Skin epidermis (tissue), 12 donors: ENCODE results near the gene ARHGAP6.
"Not testable (repeated sequence)": the region's sequence is repeated elsewhere in the genome, so short reads cannot be mapped to it uniquely, and the experiment has no call there.

Experiments
- H3K27ac ChIP-seq, 21 experiments: fragments of 200-600 bp; sonication (generic) in 11 of 21; one replicate each; pipeline ENCODE4 v1.5.0; 2020; ENCODE audit warnings: mild to moderate bottlenecking in 3 of 21, inconsistent platforms in 2 of 21, moderate library complexity in 2 of 21
- H3K4me3 ChIP-seq, 7 experiments: fragments of 200-600 bp; sonication (generic) in 2 of 7; one replicate each; pipeline ENCODE4 v1.5.0; 2020; ENCODE audit warnings: inconsistent platforms in 2 of 7, mild to moderate bottlenecking in 2 of 7, moderate library complexity in 1 of 7

The ARHGAP6 gene

GRCh38 chrX:11159149-11159548 is 506.6 kb downstream of the ARHGAP6 start:
- Histone ChIP-seq H3K4me3 (no peak overlapping the region), H3K27ac (no peak overlapping the region)

GRCh38 chrX:11151799-11152559 is 513.7 kb downstream of the ARHGAP6 start:
- no peak overlapping the region for H3K27ac ChIP-seq
- H3K4me3 ChIP-seq = no peak overlapping the region

- H3K4me3 ChIP-seq = no peak overlapping the region
- no peak overlapping the region for H3K27ac ChIP-seq
Observed at GRCh38 chrX:11148401-11148800, 517.3 kb downstream of the ARHGAP6 start.

GRCh38 chrX:11146411-11146810 is 519.3 kb downstream of the ARHGAP6 start:
- no peak overlapping the region for H3K27ac ChIP-seq
- H3K4me3 ChIP-seq = no peak overlapping the region

GRCh38 chrX:11143931-11144678 is 521.6 kb downstream of the ARHGAP6 start:
- Histone ChIP-seq H3K27ac (no peak overlapping the region), H3K4me3 (no peak overlapping the region)

- H3K4me3 ChIP-seq = peak overlapping the region in 1 of 7 experiments; percentile 12
- H3K27ac ChIP-seq = no peak overlapping the region
Observed at GRCh38 chrX:11138498-11139390, 527.0 kb downstream of the ARHGAP6 start.

- H3K4me3 ChIP-seq = no peak overlapping the region
- H3K27ac ChIP-seq = no peak overlapping the region
Observed at GRCh38 chrX:11137543-11138139, 528.1 kb downstream of the ARHGAP6 start.

- Histone ChIP-seq H3K27ac (no peak overlapping the region), H3K4me3 (no peak overlapping the region)
Observed at GRCh38 chrX:11135564-11136185, 530.0 kb downstream of the ARHGAP6 start.

- H3K27ac ChIP-seq = no peak overlapping the region
- H3K4me3 ChIP-seq = no peak overlapping the region
Observed at GRCh38 chrX:11131146-11131545, 534.6 kb downstream of the ARHGAP6 start.

- no peak overlapping the region for H3K4me3 ChIP-seq
- H3K27ac ChIP-seq = no peak overlapping the region
Observed at GRCh38 chrX:11130136-11130535, 535.6 kb downstream of the ARHGAP6 start.

- Histone ChIP-seq H3K27ac (no peak overlapping the region), H3K4me3 (no peak overlapping the region)
Observed at GRCh38 chrX:11129534-11130105, 536.1 kb downstream of the ARHGAP6 start.

- Histone ChIP-seq H3K4me3 (no peak overlapping the region), H3K27ac (no peak overlapping the region)
Observed at GRCh38 chrX:11125060-11125459, 540.7 kb downstream of the ARHGAP6 start.

GRCh38 chrX:11124112-11124511 is 541.6 kb downstream of the ARHGAP6 start:
- H3K27ac ChIP-seq = no peak overlapping the region

GRCh38 chrX:11123087-11123486 is 542.6 kb downstream of the ARHGAP6 start:
- not testable (repeated sequence) for H3K4me3 ChIP-seq, H3K27ac ChIP-seq

More at GRCh38 chrX:11124112-11124511, 541.6 kb downstream of the ARHGAP6 start:
- H3K4me3 ChIP-seq = no peak overlapping the region

- peak overlapping the region in 1 of 21 experiments; percentile 14 for H3K27ac ChIP-seq
Observed at GRCh38 chrX:11119313-11119943, 546.3 kb downstream of the ARHGAP6 start.

GRCh38 chrX:11117745-11118144 is 548.0 kb downstream of the ARHGAP6 start:
- Histone ChIP-seq H3K4me3 (no peak overlapping the region), H3K27ac (no peak overlapping the region)

More at GRCh38 chrX:11119313-11119943, 546.3 kb downstream of the ARHGAP6 start:
- no peak overlapping the region for H3K4me3 ChIP-seq

- H3K4me3 ChIP-seq = no peak overlapping the region
- H3K27ac ChIP-seq = peak overlapping the region in 7 of 21 experiments; percentile 3 to 50 (median 17)
Observed at GRCh38 chrX:11113731-11114130, 552.0 kb downstream of the ARHGAP6 start.

GRCh38 chrX:11111947-11112346 is 553.8 kb downstream of the ARHGAP6 start:
- Histone ChIP-seq H3K4me3 (peak overlapping the region; percentile 50 to 71 (median 64)), H3K27ac (peak overlapping the region in 17 of 21 experiments; percentile 54 to 95 (median 89))
